Measurements from ENCODE around the gene TLE4. TPM values are rescaled to one million over a fixed set of nuclear protein-coding genes. Genes with fewer than 3 reads are reported as not detected.

TLE4 gene
- total and polyA plus RNA-seq, 10 of the 15 experiments (the other 5 are each of a cell fraction or from before 2014, with no cell fraction given) = 5.3 to 53.3 (median 23.3) TPM

DNA sequence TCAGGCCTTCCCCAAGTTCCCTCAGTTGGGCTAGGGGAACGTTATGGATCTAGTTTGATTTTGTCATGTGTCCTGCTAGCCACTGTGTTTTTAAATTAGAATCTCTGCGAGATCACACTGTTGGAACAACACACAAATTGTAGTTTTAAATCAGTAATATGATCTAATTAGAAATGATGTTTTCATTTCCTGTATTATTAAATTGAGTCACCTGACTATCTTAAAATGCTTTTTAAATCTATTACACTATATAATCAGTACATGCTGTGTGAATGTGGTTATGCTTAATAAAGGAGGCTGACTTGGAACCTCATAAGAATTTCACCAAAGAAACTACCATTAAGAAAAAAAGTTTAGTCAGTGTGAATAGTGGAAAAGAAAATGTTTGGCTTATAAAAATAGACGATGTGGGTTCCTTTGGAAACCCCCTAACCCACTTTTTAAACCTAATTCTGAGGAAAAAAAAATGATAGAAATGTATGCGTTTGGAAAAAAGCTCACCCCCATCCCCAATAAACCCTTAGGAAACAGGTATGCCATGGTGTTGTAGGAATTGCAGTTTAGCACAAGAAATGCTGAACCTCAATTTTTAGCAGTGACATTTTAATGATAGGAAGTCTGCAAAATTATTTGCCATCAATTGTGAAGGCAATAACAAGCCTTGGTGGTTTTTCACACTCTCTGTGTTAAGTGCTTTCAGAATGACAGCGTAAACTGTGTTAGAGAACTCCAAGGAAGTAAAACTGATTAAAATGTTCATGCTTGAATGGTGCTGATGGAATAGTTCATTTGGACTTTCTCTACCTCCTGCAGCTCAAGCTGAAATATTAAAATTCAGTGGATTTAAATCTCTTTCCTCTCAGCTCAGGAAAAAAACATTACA is 59.0 kb downstream of the TLE4 start (continued):
- TF ChIP-seq SKIL (IDR thresholded peaks at IDR 0.05; ENCODE audit: low read depth, poor library complexity, severe bottlenecking) = peak; percentile 57

GRCh38 chr9:79632060-79632459 is 60.3 kb downstream of the TLE4 start:
- H2AFZ ChIP-seq (ENCODE audit: control insufficient read depth, low read depth, low read length) = no peak overlapping the region
- 89% methylated on average over 5 of the region's 5 CpGs for WGBS (ENCODE audit: insufficient coverage, insufficient replicate concordance, low lambda C conversion rate, missing lambda C conversion rate)
- H3K9me3 ChIP-seq (replicated peaks; ENCODE audit: control insufficient read depth, insufficient read depth, low read length) = no peaks in the 10 kb centered on the region; the same call in 2 of the 3 replicates
- TF ChIP-seq HDAC2 (IDR thresholded peaks at IDR 0.05) (no peak), EGR1 (IDR thresholded peaks at IDR 0.05; ENCODE audit: borderline replicate concordance in 1 of 2, low read depth in 2 of 2, low read length in 2 of 2) (no peak), FOXK2 (IDR thresholded peaks at IDR 0.05) (no peak), CREM (IDR thresholded peaks at IDR 0.05; ENCODE audit: low read depth) (no peak), MYC (IDR thresholded peaks at IDR 0.05; ENCODE audit: insufficient read depth, insufficient read length, insufficient replicate concordance, low read length, severe bottlenecking) (no peak), RFX5 (IDR thresholded peaks at IDR 0.05; ENCODE audit: low read depth, low read length) (no peak), NR2C1 (IDR thresholded peaks at IDR 0.05) (no peak), ATF2 (IDR thresholded peaks at IDR 0.05; ENCODE audit: low read length) (no peak), ZBED1 (IDR thresholded peaks at IDR 0.05; ENCODE audit: borderline replicate concordance) (no peak)
- TF ChIP-seq, protein P1, sequence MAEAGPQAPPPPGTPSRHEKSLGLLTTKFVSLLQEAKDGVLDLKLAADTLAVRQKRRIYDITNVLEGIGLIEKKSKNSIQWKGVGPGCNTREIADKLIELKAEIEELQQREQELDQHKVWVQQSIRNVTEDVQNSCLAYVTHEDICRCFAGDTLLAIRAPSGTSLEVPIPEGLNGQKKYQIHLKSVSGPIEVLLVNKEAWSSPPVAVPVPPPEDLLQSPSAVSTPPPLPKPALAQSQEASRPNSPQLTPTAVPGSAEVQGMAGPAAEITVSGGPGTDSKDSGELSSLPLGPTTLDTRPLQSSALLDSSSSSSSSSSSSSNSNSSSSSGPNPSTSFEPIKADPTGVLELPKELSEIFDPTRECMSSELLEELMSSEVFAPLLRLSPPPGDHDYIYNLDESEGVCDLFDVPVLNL (IDR thresholded peaks at IDR 0.05; ENCODE audit: low read depth, low read length) = no peak
- TF ChIP-seq, protein P2, sequence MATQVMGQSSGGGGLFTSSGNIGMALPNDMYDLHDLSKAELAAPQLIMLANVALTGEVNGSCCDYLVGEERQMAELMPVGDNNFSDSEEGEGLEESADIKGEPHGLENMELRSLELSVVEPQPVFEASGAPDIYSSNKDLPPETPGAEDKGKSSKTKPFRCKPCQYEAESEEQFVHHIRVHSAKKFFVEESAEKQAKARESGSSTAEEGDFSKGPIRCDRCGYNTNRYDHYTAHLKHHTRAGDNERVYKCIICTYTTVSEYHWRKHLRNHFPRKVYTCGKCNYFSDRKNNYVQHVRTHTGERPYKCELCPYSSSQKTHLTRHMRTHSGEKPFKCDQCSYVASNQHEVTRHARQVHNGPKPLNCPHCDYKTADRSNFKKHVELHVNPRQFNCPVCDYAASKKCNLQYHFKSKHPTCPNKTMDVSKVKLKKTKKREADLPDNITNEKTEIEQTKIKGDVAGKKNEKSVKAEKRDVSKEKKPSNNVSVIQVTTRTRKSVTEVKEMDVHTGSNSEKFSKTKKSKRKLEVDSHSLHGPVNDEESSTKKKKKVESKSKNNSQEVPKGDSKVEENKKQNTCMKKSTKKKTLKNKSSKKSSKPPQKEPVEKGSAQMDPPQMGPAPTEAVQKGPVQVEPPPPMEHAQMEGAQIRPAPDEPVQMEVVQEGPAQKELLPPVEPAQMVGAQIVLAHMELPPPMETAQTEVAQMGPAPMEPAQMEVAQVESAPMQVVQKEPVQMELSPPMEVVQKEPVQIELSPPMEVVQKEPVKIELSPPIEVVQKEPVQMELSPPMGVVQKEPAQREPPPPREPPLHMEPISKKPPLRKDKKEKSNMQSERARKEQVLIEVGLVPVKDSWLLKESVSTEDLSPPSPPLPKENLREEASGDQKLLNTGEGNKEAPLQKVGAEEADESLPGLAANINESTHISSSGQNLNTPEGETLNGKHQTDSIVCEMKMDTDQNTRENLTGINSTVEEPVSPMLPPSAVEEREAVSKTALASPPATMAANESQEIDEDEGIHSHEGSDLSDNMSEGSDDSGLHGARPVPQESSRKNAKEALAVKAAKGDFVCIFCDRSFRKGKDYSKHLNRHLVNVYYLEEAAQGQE (IDR thresholded peaks at IDR 0.05; ENCODE audit: low read depth, low read length) = no peak
- no peak overlapping the region for H3K4me2 ChIP-seq (ENCODE audit: control insufficient read depth, insufficient read depth)
- ChIA-PET POLR2A (interaction anchor here (0.6 to 2.0 kb wide), 5 partner anchors 8 to 60 kb away, joined by 3 to 6 read pairs (median 3); partner anchors contain the start of gene TLE4), RAD21 (ENCODE audit: unreplicated experiment) (interaction anchor here (0.7 to 1.3 kb wide), 5 partner anchors 8 to 64 kb away, joined by 3 to 8 read pairs (median 4); partner anchors contain the start of gene TLE4), CTCF (interaction anchor here (0.8 to 2.6 kb wide), 6 partner anchors 8 to 60 kb away, joined by 3 to 11 read pairs (median 3); partner anchors contain the start of gene TLE4), SMC1A (ENCODE audit: uncharacterized antibody, unreplicated experiment) (interaction anchor here (0.8 to 2.0 kb wide), 15 partner anchors 8 to 67 kb away, joined by 3 to 12 read pairs (median 4); partner anchors contain the start of gene TLE4)
- no peaks in the 10 kb centered on the region for H3K79me2 ChIP-seq (ENCODE audit: control insufficient read depth, insufficient read depth, low read length)
- H3K9ac ChIP-seq (ENCODE audit: control insufficient read depth, insufficient read depth, low read length) = no peak overlapping the region
- no peak overlapping the region for H3K27ac ChIP-seq (ENCODE audit: control insufficient read depth, insufficient read depth)
- peaks cover 8% of the 10 kb centered on the region for H3K4me1 ChIP-seq (ENCODE audit: control insufficient read depth, insufficient read depth, low read length)
- no peaks in the 10 kb centered on the region for H4K20me1 ChIP-seq (ENCODE audit: control insufficient read depth, insufficient read depth)
- intact Hi-C loops (cut with micrococcal nuclease; ENCODE audit: unreplicated experiment) (no loop called here), in situ Hi-C loops (cut with MboI) (no loop called here)
- no TSS peak for BruUV-seq (replicated peaks)
- no peak overlapping the region for H3K4me3 ChIP-seq
- ATAC-seq = peak; percentile 11; the same call in 1 of the 3 replicates
- H3K27me3 ChIP-seq (replicated peaks in 1 of 2; ENCODE audit: control insufficient read depth in 2 of 2, insufficient read depth in 2 of 2, low read length in 1 of 2) = no peaks in the 10 kb centered on the region
- peaks cover 0 to 5% of the 10 kb centered on the region in 2 experiments; a peak in 3 of 4 replicates for H3K36me3 ChIP-seq (ENCODE audit: control insufficient read depth in 2 of 2, insufficient read depth in 2 of 2, low read length in 1 of 2)
- FAIRE-seq = no peak
- no peak for DNase-seq (ENCODE audit: low read depth, low spot score)
